Stimulated activated memory B cell treated with anti-CD40 and anti-IgM and Interleukin-4, amounts not matched to agents 10 μg/mL and 1 μg/mL and 100 μg/mL, for 72 hours (primary cell): ENCODE results near the gene ADISSP.
"Not testable (repeated sequence)": the region's sequence is repeated elsewhere in the genome, so short reads cannot be mapped to it uniquely, and the experiment has no call there.

ENCODE experiments used
- ATAC-seq: fragments of 150-1000 bp; cut with Tn5 transposase; 2 replicates; pipeline ENCODE4 v1.10.0; 2021
- H3K27ac Mint-ChIP-seq: one replicate; pipeline ENCODE4 v1.8.0; 2022; ENCODE audit warnings: mild to moderate bottlenecking, mixed read lengths
- H3K27me3 Mint-ChIP-seq: one replicate; pipeline ENCODE4 v1.8.0; 2022; ENCODE audit warnings: mixed read lengths
- H3K36me3 Mint-ChIP-seq: one replicate; pipeline ENCODE4 v1.8.0; 2022; ENCODE audit warnings: mixed read lengths
- H3K4me1 Mint-ChIP-seq: one replicate; pipeline ENCODE4 v1.8.0; 2022; ENCODE audit warnings: mixed read lengths
- H3K4me3 Mint-ChIP-seq: one replicate; pipeline ENCODE4 v1.8.0; 2022; ENCODE audit warnings: mild to moderate bottlenecking, moderate library complexity, mixed read lengths
- H3K9me3 Mint-ChIP-seq: one replicate; pipeline ENCODE4 v1.8.0; 2022; ENCODE audit warnings: mixed read lengths

ADISSP gene

DNA sequence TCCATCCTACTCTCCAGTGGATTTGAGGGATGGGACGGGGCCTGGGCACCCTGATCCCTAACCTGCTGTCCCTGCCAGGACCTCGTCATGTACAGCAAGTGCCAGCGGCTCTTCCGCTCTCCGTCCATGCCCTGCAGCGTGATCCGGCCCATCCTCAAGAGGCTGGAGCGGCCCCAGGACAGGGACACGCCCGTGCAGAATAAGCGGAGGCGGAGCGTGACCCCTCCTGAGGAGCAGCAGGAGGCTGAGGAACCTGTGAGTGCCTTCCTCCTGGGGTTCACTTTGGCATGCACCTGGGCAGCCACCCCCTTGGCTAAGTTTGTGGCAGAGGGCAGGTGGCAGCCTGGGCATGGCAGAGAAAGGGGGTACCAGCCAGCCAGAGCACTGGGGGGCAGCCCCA, 34.3 kb upstream of the ADISSP start:
- Mint-ChIP-seq H3K9me3 (no peaks in the 10 kb centered on the region), H3K36me3 (peaks cover 44% of the 10 kb centered on the region), H3K4me3 (no peak overlapping the region), H3K27ac (peak overlapping the region; percentile 47), H3K4me1 (peaks cover 62% of the 10 kb centered on the region), H3K27me3 (no peaks in the 10 kb centered on the region)
- no peak for ATAC-seq

DNA sequence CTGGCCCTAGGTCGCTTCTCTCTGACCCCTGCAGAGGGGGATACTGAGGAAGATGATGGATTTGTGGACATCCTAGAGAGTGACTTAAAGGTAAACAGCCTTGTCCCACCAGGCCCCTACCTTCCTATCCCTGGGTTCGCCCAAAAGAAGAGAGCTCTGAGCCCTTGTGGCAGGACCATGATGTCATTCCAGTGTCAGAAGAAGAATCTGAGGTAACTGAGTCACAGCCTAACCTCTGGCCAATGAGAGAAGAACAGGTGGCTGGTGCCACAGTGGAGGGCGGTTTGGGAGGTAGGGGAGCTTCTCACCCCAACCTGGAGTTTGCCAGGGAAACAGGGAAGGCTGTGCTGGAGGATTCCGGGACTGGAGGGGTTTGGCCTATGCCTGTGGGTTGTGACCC, 33.7 kb upstream of the ADISSP start:
- H3K4me1 Mint-ChIP-seq: peaks cover 66% of the 10 kb centered on the region
- no peak for ATAC-seq
- no peaks in the 10 kb centered on the region for H3K27me3 Mint-ChIP-seq
- no peak overlapping the region for H3K4me3 Mint-ChIP-seq
- peaks cover 43% of the 10 kb centered on the region for H3K36me3 Mint-ChIP-seq
- H3K9me3 Mint-ChIP-seq: no peaks in the 10 kb centered on the region
- H3K27ac Mint-ChIP-seq: peak overlapping the region; percentile 99

- Mint-ChIP-seq H3K27ac (peak overlapping the region; percentile 99), H3K9me3 (no peaks in the 10 kb centered on the region), H3K36me3 (peaks cover 39% of the 10 kb centered on the region), H3K4me3 (no peak overlapping the region), H3K27me3 (no peaks in the 10 kb centered on the region), H3K4me1 (peaks cover 67% of the 10 kb centered on the region)
- no peak for ATAC-seq
Observed at GRCh38 chr20:3800878-3801260, 33.3 kb upstream of the ADISSP start.

- ATAC-seq: no peak
- Mint-ChIP-seq H3K27ac (peak overlapping the region; percentile 99), H3K9me3 (no peaks in the 10 kb centered on the region), H3K4me3 (no peak overlapping the region), H3K4me1 (peaks cover 72% of the 10 kb centered on the region), H3K36me3 (peaks cover 35% of the 10 kb centered on the region), H3K27me3 (no peaks in the 10 kb centered on the region)
Observed at GRCh38 chr20:3800256-3800877, 32.8 kb upstream of the ADISSP start.

DNA sequence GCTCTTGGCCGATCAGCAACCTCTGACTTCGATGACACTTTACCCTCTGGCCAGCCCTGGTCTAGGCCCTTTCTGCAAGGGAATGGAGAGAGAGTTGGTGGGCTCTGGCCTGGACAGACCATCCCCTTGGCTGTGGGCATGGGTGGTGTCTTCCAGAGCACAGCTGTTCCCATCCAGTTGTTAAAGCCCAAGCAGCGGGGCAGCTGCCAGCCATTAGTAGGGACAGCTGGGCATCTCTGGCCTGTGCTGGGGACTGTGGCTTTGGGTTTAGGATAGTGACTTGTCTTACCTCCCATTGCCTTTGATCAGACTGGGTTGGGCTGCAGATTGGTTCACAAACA, 31.3 kb upstream of the ADISSP start:
- no peak for ATAC-seq
- peak overlapping the region; percentile 99 for H3K27ac Mint-ChIP-seq
- peaks cover 24% of the 10 kb centered on the region for H3K36me3 Mint-ChIP-seq
- peaks cover 70% of the 10 kb centered on the region for H3K4me1 Mint-ChIP-seq
- H3K27me3 Mint-ChIP-seq: no peaks in the 10 kb centered on the region
- H3K4me3 Mint-ChIP-seq: no peak overlapping the region
- H3K9me3 Mint-ChIP-seq: no peaks in the 10 kb centered on the region

- Mint-ChIP-seq H3K36me3 (peaks cover 18% of the 10 kb centered on the region), H3K9me3 (no peaks in the 10 kb centered on the region), H3K4me1 (peaks cover 70% of the 10 kb centered on the region), H3K4me3 (peak overlapping the region; percentile 95), H3K27me3 (no peaks in the 10 kb centered on the region), H3K27ac (peak overlapping the region; percentile 99)
- no peak for ATAC-seq
Observed at GRCh38 chr20:3798373-3798768, 30.8 kb upstream of the ADISSP start.

GRCh38 chr20:3797592-3798372, 30.2 kb upstream of the ADISSP start:
- H3K27me3 Mint-ChIP-seq: no peaks in the 10 kb centered on the region
- no peak for ATAC-seq
- peak overlapping the region; percentile 95 for H3K4me3 Mint-ChIP-seq
- no peaks in the 10 kb centered on the region for H3K9me3 Mint-ChIP-seq
- H3K36me3 Mint-ChIP-seq: peaks cover 15% of the 10 kb centered on the region
- H3K4me1 Mint-ChIP-seq: peaks cover 67% of the 10 kb centered on the region
- peak overlapping the region; percentile 99 for H3K27ac Mint-ChIP-seq

DNA sequence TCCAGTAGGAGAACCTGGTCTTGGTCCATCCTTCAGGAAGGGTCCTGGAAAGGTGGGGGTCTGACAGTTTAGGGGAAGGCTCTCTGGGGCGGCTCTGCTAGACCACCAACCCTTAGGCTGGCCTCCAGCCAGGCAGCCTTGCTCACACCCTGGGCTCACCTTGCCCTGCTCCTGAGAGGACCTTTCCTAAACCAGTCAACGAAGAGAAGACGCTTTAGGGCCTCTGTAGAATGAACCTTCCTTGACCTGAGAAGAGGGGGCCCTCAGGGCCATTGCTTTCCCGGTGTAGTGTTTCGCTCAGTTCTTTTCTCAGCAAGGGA, 29.6 kb upstream of the ADISSP start:
- Mint-ChIP-seq H3K36me3 (peaks cover 9% of the 10 kb centered on the region), H3K4me3 (peak overlapping the region; percentile 95), H3K27ac (peak overlapping the region; percentile 99), H3K9me3 (no peaks in the 10 kb centered on the region), H3K27me3 (no peaks in the 10 kb centered on the region), H3K4me1 (peaks cover 61% of the 10 kb centered on the region)
- no peak for ATAC-seq

- Mint-ChIP-seq H3K27ac (peak overlapping the region; percentile 99), H3K9me3 (no peaks in the 10 kb centered on the region), H3K27me3 (no peaks in the 10 kb centered on the region), H3K36me3 (peaks cover 4% of the 10 kb centered on the region), H3K4me3 (peak overlapping the region; percentile 95), H3K4me1 (peaks cover 60% of the 10 kb centered on the region)
- ATAC-seq: no peak
Observed at GRCh38 chr20:3796477-3797225, 29.1 kb upstream of the ADISSP start.

- no peaks in the 10 kb centered on the region for H3K27me3 Mint-ChIP-seq
Observed at GRCh38 chr20:3795511-3796468, 28.2 kb upstream of the ADISSP start, which contains the start of gene CDC25B. Gene CDC25B, plus strand, starts transcription at chr20:3796310. Its CDS starts 222 bp downstream, at chr20:3796532.

DNA sequence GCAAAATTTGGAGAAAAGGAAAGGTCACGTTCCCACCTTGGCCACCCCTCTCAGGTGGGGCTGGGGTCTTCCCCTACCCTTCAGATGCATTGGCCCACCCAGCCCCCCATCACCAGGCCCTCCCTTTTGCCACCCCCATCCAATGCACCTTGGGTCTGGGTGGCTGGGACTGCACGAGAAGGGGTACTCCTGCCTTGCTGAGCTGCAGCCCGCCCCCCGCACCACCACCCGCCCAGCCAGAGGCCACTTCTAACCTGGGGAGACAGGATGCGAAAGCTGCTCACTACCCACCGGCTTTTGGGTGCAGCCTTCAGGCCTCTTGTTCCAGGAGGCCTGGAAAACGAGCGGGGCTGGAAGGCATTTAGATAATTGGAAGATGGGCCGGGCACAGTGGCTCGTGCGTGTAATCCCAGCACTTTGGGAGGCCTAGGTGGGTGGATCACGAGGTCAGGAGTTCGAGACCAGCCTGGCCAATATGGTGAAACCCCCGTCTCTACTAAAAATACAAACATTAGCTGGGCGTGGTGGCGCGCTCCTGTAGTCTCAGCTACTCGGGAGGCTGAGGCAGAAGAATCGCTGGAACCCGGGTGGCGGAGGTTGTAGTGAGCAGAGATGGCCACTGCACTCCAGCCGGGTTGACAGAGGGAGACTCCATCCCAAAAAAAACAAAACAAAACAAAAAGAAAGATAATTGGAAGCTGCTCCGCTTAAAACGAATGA, 27.3 kb upstream of the ADISSP start:
- peak overlapping the region; percentile 95 for H3K4me3 Mint-ChIP-seq
- no peaks in the 10 kb centered on the region for H3K27me3 Mint-ChIP-seq
- ATAC-seq: no peak
- peaks cover 43% of the 10 kb centered on the region for H3K4me1 Mint-ChIP-seq
- peak overlapping the region; percentile 99 for H3K27ac Mint-ChIP-seq
- no peaks in the 10 kb centered on the region for H3K9me3 Mint-ChIP-seq
- H3K36me3 Mint-ChIP-seq: no peaks in the 10 kb centered on the region

More at GRCh38 chr20:3795511-3796468, 28.2 kb upstream of the ADISSP start, which contains the start of gene CDC25B:
- peak within 1 kb of the TSS; percentile 99 for H3K27ac Mint-ChIP-seq
- H3K9me3 Mint-ChIP-seq: no peaks in the 10 kb centered on the region
- peak within 1 kb of the TSS; percentile 95 for H3K4me3 Mint-ChIP-seq
- peaks cover 4% of the 10 kb centered on the region for H3K36me3 Mint-ChIP-seq
- peaks cover 52% of the 10 kb centered on the region for H3K4me1 Mint-ChIP-seq
- peak; percentile 93 for ATAC-seq

DNA sequence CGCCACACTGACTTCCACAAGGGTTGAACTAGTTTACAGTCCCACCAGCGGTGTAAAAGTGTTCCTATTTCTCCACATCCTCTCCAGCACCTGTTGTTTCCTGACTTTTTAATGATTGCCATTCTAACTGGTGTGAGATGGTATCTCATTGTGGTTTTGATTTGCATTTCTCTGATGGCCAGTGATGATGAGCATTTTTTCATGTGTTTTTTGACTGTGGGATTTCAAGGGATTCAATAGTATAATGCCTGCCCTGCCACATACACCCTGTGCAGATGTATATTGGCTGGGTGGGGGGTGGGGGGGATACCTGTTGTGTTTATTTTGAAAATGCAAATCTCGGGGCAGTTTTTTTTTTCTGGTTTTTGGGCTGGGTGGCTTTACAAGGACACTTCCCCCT, 26.6 kb upstream of the ADISSP start:
- not testable (repeated sequence) for H3K27me3 Mint-ChIP-seq, ATAC-seq, H3K27ac Mint-ChIP-seq, H3K36me3 Mint-ChIP-seq, H3K9me3 Mint-ChIP-seq, H3K4me3 Mint-ChIP-seq
- H3K4me1 Mint-ChIP-seq: peaks cover 36% of the 10 kb centered on the region

DNA sequence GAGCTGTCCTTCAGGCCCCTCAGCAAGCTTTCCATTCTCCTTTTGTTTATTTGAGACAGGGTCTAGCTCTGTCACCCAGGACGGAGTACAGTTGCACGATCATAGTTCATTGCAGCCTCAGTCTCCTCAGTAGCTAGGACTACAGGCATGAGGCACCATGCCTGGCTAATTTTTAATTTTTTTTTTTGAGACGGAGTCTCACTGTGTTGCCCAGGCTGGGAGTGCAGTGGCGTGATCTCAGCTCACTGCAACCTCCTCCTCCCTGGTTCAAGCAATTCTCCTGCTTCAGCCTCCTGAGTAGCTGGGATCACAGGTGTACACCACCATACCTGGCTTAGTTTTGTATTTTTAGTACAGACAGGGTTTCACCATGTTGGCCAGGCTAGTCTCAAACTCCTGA, 21.6 kb upstream of the ADISSP start:
- ATAC-seq, H3K9me3 Mint-ChIP-seq, H3K27me3 Mint-ChIP-seq, H3K4me3 Mint-ChIP-seq, H3K36me3 Mint-ChIP-seq: not testable (repeated sequence)
- peak overlapping the region; percentile 54 for H3K27ac Mint-ChIP-seq
- peaks cover 25% of the 10 kb centered on the region for H3K4me1 Mint-ChIP-seq

DNA sequence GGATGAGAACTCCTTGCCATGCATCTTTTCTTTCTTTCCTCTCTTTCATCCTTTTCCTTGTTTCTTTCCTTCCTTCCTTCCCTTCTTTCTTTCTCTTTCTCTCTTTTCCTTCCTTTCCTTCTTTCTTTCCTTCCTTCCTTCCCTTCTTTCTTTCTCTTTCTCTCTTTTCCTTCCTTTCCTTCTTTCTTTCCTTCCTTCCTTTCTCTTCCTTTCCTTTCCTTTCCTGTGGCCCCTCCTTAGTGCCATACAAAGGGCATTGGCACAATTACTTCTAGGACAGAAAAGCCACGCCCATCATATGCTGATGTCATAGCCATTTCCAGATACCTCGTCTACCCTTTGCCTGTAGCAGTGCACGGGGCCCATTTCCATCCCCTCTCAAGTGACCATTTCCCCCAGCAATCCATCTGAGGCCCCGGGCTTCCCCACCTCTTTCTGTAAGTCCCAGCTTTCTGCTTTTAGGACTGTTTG, 21.2 kb upstream of the ADISSP start:
- Mint-ChIP-seq H3K4me1 (peaks cover 28% of the 10 kb centered on the region), H3K4me3 (peak overlapping the region; percentile 3), H3K36me3 (peaks cover 10% of the 10 kb centered on the region), H3K27ac (peak overlapping the region; percentile 54), H3K9me3 (no peaks in the 10 kb centered on the region), H3K27me3 (no peaks in the 10 kb centered on the region)
- no peak for ATAC-seq
